SH-SY5Y (cell line): Measurements from ENCODE around the gene CYP11A1.

ENCODE experiments used
- GATA2 ChIP-seq: IDR thresholded peaks from 2 replicates; pipeline ENCODE4 v1.6.1; 2011; ENCODE audit warnings: mild to moderate bottlenecking, low read depth, low read length
- GATA3 ChIP-seq: IDR thresholded peaks from 2 replicates; pipeline ENCODE4 v1.6.1; 2011; ENCODE audit warnings: low read depth, mild to moderate bottlenecking, low read length, moderate library complexity

- no peak for TF ChIP-seq GATA3
- no peak for TF ChIP-seq GATA2
Observed at GRCh38 chr15:74392451-74392830, 25.0 kb upstream of the CYP11A1 start.
